GM13976 (cell line): ENCODE data around the gene RAMACL.
A peak's percentile ranks its signal among the peaks of the same experiment; 100 is the strongest.

Experiments
- DNase-seq: peaks from one replicate; pipeline ENCODE4 v3.0.0; 2012; ENCODE audit warnings: low spot score
- in situ Hi-C: fragments of 300-500 bp; cut with MboI; formaldehyde crosslinking; loops from one replicate; pipeline ENCODE4 v1.12.0; 2022; ENCODE audit warnings: low sequenced_read_pairs, mixed read lengths, inconsistent platforms; ENCODE audit not compliant: unreplicated experiment
- TF ChIP-seq, protein P1 (sequence below): IDR thresholded peaks from 2 replicates; pipeline ENCODE4 v1.5.1; 2012; ENCODE audit warnings: borderline replicate concordance, mild to moderate bottlenecking; ENCODE audit not compliant: insufficient read depth; ENCODE audit errors: extremely low read depth, missing control alignments, control extremely low read depth

Gene RAMACL

DNA sequence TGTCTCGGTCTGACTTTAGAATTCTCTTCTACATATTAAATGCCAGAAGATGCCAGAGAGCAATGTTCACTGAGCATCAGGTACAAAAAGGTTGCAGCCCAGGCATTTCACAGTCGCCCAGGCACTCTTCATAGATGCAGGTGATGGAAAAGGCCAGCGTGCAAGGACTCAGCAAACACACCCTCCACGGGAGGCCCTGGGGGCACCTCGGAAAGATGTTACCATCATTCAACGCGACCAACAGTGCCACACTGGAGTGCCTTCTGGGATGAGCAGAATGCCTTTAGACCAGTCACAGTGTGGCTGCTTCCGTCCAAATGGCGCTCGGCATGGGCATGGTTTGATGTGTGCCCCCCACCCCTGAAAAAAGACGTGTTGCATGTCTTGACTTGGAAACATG is 4.5 kb upstream of the RAMACL start:
- DNase-seq = no peak
- in situ Hi-C loops = no loop called here
- TF ChIP-seq, protein P1, sequence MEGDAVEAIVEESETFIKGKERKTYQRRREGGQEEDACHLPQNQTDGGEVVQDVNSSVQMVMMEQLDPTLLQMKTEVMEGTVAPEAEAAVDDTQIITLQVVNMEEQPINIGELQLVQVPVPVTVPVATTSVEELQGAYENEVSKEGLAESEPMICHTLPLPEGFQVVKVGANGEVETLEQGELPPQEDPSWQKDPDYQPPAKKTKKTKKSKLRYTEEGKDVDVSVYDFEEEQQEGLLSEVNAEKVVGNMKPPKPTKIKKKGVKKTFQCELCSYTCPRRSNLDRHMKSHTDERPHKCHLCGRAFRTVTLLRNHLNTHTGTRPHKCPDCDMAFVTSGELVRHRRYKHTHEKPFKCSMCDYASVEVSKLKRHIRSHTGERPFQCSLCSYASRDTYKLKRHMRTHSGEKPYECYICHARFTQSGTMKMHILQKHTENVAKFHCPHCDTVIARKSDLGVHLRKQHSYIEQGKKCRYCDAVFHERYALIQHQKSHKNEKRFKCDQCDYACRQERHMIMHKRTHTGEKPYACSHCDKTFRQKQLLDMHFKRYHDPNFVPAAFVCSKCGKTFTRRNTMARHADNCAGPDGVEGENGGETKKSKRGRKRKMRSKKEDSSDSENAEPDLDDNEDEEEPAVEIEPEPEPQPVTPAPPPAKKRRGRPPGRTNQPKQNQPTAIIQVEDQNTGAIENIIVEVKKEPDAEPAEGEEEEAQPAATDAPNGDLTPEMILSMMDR = no peak

DNA sequence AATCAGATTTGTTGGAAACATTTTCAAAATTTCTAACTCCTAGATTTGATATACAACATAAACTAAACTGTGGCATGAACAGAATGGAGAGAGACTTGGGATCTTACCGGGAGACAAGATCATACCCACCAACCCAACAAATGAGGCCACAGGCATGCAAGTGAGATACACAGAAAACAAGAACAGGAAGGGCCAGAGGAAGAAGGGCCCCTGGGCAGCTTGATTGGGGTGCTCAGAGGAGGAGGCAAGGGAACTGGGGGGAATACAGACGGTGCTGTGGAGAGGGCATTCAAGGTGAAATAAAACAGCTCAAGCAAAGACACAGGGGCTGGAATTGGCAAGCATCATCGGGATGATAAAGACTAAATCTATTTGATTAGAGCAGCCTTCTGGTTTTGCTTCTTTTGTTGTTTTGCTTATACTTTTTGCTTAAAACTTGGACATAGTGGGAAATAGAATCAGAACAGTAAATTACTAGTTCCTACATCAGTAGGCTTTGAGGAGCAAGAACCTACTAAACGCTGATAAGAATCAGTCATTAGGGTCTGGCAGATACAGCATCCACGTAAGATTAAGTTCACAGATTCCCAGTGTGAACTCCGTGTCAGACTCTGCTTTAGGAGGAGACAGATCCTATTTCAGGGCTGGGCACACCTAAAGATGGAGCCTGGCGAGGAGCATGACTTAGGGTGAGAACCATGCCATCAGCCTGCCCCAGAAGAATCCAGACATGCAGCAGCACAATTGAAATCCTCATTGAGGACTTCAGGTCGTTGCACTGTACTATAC is 3.5 kb upstream of the RAMACL start:
- in situ Hi-C loops = no loop called here
- TF ChIP-seq, protein P1 = no peak
- no peak for DNase-seq

DNA sequence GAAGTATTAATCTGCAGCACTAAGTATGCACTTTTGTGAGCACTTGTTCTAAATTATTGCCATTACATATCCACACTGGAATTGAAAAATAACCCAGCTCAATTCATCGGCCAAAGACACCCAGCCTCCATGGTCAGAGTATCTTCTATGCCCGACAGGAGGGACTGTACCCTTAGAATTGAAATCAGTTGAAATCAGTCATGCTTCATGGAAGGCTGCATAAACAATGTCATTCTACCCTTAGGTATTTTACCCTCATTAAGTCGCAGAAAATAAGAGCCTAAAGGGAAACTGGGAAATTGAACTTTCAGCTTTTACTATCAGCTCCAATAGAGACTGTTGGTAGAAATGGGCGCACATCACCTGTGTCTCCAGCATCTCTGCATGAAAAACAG is 2.9 kb upstream of the RAMACL start:
- in situ Hi-C loops = no loop called here
- peak; percentile 39 for DNase-seq
- TF ChIP-seq, protein P1 = no peak

DNA sequence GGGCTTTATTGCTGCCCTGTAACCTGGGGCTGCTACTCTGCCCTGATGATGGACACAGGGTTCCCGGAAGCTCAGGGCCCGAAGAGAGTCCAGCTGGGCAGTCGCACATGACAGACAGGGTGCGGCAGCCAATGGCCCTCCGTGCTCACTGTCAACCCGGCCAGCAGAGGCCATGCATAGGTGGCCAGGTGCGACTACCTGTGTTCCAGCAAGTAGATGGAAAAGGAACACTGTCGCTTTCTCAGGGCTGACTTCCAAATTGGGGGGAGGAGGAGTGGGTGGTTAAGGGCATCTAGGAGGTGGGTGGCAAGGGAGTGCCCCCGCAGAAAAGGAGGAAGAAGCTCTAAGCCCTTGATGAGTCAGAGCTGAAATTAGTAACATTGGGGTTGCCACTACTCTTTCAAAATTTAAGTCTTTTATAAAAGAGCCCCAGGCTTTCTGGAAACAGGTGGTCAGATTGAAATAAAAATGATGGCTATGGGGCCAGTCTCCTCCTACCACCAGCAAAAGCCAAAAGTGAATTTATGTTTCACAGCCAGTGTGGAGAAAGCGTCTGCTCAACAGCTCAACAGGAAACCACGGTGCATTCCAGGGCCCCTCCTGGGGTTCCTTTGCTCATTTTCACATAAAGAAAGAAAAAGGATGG is 2.3 kb upstream of the RAMACL start:
- TF ChIP-seq, protein P1 = no peak
- DNase-seq = peak; percentile 57
- in situ Hi-C loops = no loop called here

DNA sequence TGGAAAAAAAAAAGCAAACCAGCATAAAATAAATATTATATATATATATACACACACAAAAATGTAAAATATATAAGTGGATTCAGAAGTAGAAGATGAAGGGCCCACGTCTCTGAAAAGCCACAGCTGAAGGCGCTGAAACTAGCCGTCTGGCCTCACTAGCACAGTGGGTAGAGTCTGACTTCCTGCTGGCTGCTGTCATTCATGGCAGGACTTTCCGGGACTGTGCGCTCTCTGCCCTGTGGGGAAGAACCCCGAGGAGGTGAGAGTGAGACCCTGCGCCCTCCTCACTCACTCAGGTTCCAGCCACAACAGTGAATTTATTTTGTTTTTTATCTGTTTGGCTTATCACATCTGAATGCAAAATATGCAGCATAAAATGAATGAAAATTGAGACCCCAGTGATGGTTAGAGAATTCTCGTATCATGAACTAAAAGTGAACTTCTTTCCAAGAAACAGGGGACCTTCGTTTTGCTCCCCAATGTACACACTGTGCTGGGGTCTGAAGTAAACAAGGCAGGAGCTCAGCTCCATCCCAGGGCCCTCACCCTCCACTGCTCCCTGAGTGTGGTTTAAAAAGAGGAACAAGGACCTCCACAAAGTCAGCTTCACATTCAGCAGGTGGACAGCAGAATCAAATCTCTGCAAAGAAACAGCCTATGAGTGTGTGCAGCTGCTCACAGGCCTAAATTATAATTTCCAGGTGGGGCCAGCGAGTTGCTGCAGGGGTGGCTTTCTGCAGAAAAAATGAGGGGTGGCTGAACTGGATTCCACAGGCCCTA is 1.3 kb upstream of the RAMACL start:
- peak; percentile 77 for DNase-seq
- TF ChIP-seq, protein P1 = no peak
- in situ Hi-C loops = no loop called here

DNA sequence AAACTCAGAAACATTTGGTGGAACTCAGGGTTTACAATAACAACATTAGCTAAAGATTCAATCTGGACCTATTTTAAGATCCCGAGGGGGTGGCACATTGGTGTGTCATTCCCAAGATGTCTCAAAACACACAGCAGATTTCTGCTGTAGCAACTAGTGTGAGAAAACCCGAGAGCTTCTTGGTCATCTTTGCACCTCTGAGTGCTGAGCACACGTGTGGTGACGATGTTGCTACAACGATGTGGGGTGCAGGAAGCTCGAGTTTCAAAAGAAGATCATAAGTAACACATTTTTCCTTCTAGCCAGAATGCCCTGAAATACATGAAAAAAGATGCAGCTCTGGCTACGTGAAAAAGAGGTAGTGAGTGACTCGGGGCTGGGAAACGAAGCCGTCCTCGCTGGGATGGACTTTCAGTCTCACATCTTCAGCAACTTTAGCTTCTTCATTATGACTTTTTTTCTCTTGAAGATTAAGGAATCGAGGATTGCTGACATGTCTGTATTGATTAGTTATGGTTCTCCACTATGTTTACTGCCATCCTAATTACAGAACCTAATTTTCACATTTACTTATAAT is 1.5 kb downstream of the RAMACL start:
- no peak for DNase-seq
- TF ChIP-seq, protein P1 = no peak
- in situ Hi-C loops = no loop called here
